HL-60 (cell line): ENCODE measurements around the gene NFASC.

Source experiments
- DNase-seq, 2 experiments: peaks; one replicate each; pipeline ENCODE4 v3.0.0-alpha.2; 2010 to 2020; ENCODE audit warnings: low read depth in 1 of 2, low spot score in 1 of 2
- H3K27ac ChIP-seq: fragments of 250-450 bp; sonication (Bioruptor Pico); replicated peaks from 2 replicates; pipeline ENCODE4 v1.5.1; 2020; ENCODE audit warnings: mild to moderate bottlenecking, moderate library complexity
- H3K27me3 ChIP-seq: fragments of 250-450 bp; sonication (Bioruptor Pico); 2 replicates; pipeline ENCODE4 v1.5.1; 2021; ENCODE audit warnings: mild to moderate bottlenecking, moderate library complexity; ENCODE audit not compliant: insufficient read depth, poor library complexity, severe bottlenecking
- H3K4me3 ChIP-seq: replicated peaks from 2 replicates; pipeline ENCODE4 v1.5.1; 2011; ENCODE audit warnings: mild to moderate bottlenecking, control low read depth, low read length; ENCODE audit not compliant: insufficient read depth
- CTCF ChIP-seq: IDR thresholded peaks from one replicate; pipeline ENCODE4 v1.5.1; 2011; ENCODE audit warnings: low read length, control low read depth, inconsistent platforms; ENCODE audit not compliant: insufficient read depth
- GABPA ChIP-seq: IDR thresholded peaks from 2 replicates; pipeline ENCODE4 v1.6.1; 2012; ENCODE audit warnings: low read depth
- POLR2AphosphoS5 ChIP-seq: IDR thresholded peaks from 2 replicates; pipeline ENCODE4 v1.6.1; 2012; ENCODE audit warnings: low read depth
- REST ChIP-seq: IDR thresholded peaks from 2 replicates; pipeline ENCODE4 v1.6.1; 2012; ENCODE audit warnings: low read depth; ENCODE audit not compliant: insufficient replicate concordance
- SPI1 ChIP-seq: IDR thresholded peaks from 2 replicates; pipeline ENCODE4 v1.6.1; 2012; ENCODE audit warnings: low read depth, mild to moderate bottlenecking, borderline replicate concordance

NFASC gene

GRCh38 chr1:205069371-205070125 lies 198.9 kb downstream of the NFASC start:
- Histone ChIP-seq H3K27ac (no peak overlapping the region), H3K27me3 (no peaks in the 10 kb centered on the region), H3K4me3 (no peak overlapping the region)
- TF ChIP-seq REST (no peak), GABPA (no peak), POLR2AphosphoS5 (no peak), CTCF (no peak), SPI1 (no peak)
- DNase-seq: no peak

GRCh38 chr1:205071028-205071409 lies 200.4 kb downstream of the NFASC start:
- no peak for TF ChIP-seq REST
- TF ChIP-seq SPI1: no peak
- no peak for TF ChIP-seq POLR2AphosphoS5
- TF ChIP-seq GABPA: no peak
- TF ChIP-seq CTCF: no peak
- H3K27ac ChIP-seq: no peak overlapping the region
- H3K27me3 ChIP-seq: no peaks in the 10 kb centered on the region
- no peak for DNase-seq
- H3K4me3 ChIP-seq: no peak overlapping the region

GRCh38 chr1:205071801-205072200 lies 201.1 kb downstream of the NFASC start:
- no peaks in the 10 kb centered on the region for H3K27me3 ChIP-seq
- TF ChIP-seq POLR2AphosphoS5 (no peak), GABPA (no peak), SPI1 (no peak)
- DNase-seq: no peak
- H3K4me3 ChIP-seq: no peak overlapping the region
- no peak overlapping the region for H3K27ac ChIP-seq

- Histone ChIP-seq H3K27ac (no peak overlapping the region), H3K27me3 (no peaks in the 10 kb centered on the region), H3K4me3 (no peak overlapping the region)
- no peak for TF ChIP-seq SPI1
- TF ChIP-seq POLR2AphosphoS5: no peak
- TF ChIP-seq GABPA: no peak
- TF ChIP-seq REST: no peak
- TF ChIP-seq CTCF: no peak
- DNase-seq: no peak
Observed at GRCh38 chr1:205072286-205072685, 201.6 kb downstream of the NFASC start.
